CD4-positive, alpha-beta T cell treated with Interleukin-10 for 1 hour (primary cell): ENCODE results near the gene C19orf12.

Source experiments
- DNase-seq: peaks from one replicate; pipeline ENCODE4 v3.0.0-alpha.2; 2020

The C19orf12 gene

DNA sequence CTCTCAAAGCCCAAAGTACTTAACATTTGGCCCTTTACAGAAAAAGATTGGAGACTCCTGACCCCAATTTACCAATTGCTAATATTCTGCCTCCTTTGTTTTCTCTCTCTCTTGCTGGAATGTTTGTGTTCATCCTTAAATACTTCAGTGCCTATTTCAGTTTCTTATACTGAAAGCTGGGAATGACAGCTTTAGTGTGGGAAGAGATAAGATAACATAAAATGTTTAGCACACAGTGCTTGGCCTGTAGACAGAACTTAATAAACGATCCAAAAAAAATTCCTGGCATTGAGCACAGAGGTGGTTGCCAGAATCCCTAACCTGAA lies 52.8 kb downstream of the C19orf12 start:
- no peak for DNase-seq

DNA sequence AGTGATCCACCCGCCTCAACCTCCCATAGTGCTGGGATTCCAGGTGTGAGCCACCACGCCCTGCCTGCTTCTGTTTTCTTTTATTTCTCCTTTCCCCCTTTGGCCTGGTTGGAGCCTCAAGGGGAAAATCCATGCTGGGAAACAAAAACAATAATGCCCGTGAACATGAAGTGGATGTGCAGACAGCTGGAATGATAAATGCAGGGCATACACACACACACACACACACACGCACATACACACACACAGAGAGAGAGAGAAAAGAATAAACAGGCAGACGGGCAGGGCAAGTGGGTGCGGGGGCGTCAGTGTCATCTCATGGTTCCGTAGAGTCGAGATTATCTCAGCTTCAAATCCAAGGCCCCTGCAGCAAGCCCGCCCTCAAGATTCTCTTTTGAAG lies 54.2 kb downstream of the C19orf12 start:
- DNase-seq = no peak

DNA sequence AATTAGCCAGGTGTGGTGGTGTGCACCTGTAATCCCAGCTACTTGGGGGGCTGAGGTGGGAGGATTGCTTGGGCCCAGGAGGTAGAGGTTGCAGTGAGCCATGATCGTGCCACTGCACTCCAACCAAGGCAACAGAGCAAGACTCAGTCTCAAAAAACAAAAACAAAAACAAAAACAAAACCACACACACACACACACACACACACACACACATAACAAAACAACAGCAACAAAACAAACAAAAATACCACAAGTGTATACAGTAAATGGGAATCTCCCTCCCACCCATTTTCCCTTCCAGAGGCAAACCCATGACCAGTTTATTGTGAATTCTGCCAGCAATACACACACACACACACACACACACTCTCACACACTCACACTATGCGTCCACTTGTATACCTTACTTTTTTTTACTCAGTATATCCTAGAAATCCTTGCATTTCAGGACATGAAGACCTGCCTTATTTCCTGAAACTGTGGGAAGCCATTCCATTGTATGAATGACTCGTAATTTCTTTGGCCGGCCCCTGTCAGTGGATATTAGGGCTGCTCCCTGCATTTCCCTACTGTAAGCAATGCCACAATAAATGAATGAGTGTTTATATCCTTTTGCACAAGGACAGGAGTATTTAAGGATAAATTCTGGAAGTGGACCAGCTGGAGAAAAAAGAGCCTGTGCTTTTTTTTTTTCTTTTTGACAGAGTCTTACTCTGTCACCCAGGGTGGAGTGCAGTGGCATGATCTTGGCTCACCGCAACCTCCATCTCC lies 56.7 kb downstream of the C19orf12 start:
- no peak for DNase-seq

DNA sequence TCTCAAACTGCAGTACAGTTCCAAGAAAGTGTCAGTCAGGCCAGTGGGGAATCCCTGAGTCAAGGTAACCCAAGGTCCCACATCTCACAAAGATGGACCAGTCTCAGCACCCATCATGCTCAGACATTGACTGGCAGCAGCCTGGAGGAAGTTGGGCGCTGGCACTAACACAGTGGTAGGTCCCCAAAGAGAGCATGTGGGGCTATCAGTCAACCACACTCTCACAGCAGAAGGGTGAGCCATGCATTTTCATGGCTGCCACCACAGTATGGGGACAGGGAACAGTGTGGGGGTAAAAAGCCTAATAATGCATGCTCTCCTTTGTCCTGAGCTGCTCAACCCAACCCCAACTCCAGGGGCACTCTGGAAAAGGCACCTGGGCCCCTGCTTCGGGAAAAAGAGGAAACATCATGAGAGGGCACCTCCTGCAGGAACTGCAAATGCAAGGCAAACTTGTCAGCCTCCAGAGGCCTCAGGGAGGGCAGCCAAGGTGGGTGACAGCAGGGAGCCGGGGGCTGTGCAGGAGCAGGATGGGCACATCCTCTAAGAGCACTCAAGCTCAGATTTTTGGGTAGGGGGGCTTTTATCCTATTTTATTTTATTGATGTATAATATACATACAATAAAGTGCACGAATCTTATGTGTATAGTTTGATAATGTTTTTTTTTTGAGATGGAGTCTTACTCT lies 59.3 kb downstream of the C19orf12 start:
- DNase-seq = no peak

DNA sequence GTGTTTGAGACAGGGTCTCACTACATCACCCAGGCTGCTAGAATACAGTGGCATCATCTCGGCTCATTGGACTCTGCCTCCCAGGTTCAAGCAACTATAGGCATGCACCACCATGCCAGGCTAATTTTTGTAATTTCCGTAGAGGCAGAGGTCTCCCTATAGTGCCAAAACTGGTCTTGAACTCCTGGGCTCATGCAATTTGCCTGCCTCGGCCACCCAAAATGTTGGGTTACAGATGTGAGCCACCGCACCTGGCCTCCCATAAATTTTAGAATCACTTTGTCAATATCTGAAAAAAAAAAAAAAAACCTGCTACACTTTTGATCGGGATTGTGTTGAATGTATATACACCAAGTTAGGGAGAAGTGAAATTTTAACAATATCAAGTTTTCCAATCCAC lies 61.7 kb downstream of the C19orf12 start:
- DNase-seq = no peak

DNA sequence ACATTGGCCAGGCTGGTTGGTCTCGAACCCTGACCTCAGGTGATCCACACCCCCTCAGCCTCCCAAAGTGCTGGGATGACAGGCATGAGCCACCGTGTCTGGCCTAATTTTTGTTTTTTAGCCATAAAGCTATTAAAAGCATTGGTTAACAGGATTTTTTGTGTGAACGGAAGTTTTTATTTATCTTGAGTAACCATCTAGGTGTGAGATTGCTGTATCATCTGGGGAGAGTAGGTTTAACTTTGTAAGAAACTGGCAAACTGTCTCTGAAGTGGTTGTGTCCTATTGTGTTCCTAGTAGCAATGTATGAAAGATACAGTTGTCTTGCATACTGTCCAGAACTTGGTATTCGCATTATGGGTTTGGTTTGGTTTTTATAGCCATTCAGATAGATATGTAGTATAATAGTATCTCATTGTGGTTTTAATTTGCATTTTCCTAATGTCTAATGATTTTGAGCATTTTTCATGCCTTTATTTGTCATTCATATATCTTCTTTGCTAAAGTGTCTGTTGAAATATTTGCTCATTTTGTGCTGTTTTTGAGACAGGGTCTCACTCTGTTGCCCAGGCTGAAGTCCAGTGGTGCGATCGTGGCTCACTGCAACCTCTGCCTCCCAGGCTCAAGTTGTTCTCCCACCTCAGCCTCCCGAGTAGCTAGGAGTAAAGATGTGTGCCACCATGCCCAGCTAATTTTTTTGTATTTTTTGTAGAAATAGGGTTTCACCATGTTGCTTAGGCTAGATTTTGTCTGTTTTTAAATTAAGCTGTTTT lies 63.3 kb downstream of the C19orf12 start:
- no peak for DNase-seq

DNA sequence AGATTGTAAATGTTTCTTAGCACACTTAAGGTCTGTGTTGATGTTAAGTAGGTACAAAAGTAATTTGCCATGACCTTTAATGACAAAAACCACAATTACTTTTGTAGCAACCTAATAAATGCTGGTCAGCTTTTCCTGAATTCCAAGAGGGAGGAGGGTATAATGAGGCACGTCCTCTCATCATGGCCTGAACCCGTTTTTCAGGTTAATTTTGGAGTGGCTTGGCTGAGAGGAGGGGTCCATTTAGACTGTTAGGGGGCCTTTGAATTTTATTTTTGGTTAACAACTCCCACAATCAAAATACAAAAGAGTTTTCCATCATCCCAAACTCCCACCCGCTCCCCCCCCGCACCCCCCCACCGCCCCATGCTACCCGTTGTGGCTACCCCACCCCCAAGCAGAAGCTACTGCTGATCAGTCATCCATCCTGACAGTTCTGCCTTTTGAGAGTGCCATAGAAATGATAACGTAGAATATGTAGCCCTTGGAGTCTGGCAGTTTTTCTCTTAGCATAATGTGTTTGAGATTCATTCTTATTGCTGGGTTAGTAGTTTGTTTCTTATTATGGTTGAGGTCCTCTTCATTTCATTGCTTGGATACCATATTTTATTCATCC lies 64.2 kb downstream of the C19orf12 start:
- no peak for DNase-seq
